Measurements from ENCODE around the gene FITM1. TPM values are rescaled to one million over a fixed set of nuclear protein-coding genes. Genes with fewer than 3 reads are reported as not detected.

Gene FITM1
- total RNA-seq, 4 donors from 2014 or later, result 0.27 to 0.67 TPM; not detected in 2

DNA sequence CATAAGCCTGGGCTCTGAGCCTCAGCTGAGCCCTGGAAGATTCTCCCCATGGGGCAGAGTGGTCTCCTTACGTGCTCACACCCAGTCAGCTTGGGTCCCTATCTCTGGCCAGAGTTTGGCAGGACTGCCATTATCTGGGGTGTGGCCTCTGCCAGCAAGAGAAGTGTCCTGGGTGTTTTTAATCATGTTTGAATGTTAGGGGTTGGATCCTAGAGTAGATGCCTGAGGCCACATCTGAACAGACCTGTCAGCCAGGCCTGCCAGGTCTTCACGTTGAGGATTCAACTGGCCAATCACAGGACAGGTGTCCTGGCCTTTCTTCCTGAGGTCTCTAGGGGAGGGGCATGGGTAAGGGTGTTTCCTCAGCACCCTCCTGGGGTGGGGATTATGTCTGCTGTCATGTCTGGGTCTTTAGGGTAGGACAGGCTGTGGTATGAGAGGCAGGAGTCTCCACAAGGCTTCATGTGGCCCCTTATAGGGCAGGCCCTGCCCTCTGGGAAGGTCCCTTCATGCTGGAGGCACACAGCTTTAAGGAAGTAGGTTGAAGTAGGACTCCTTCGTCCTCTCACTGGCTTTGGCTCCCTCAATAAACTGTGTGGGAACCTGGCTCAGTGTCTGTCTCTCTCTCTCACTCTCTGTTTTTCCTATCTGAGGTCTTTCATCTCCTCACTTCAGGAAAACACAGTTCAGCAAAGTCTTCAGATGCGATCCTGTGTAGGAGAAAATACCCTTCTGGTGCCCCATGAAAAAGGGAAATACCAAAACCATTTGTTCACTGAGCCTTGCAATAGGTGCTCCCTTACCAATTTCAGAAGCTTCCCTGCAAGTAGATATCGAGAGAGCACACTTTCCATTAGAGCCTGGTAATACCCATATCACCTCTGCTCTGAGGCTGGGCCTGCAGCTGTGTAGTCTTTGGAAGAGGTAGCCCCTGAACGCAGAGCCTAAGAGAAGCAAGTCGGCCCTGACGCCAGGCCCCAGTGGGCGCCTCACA, 6.7 kb upstream of the FITM1 start:
- ATAC-seq, result no peak
- no peak overlapping the region for H3K4me3 ChIP-seq
- H3K4me1 ChIP-seq, result no peaks in the 10 kb centered on the region
- WGBS, 2 donors (ENCODE audit: low coverage in 1 of 2), result 82% methylated on average over 3 of the region's 9 CpGs; no CpG with 5 or more reads in 1 of the 2 donors
- H3K27me3 ChIP-seq, result no peaks in the 10 kb centered on the region
- TF ChIP-seq EP300 (IDR thresholded peaks at IDR 0.05), result no peak
- no peak for TF ChIP-seq POLR2A (IDR thresholded peaks at IDR 0.05)
- TF ChIP-seq POLR2AphosphoS5 (IDR thresholded peaks at IDR 0.05), result no peak
- TF ChIP-seq, protein P1, sequence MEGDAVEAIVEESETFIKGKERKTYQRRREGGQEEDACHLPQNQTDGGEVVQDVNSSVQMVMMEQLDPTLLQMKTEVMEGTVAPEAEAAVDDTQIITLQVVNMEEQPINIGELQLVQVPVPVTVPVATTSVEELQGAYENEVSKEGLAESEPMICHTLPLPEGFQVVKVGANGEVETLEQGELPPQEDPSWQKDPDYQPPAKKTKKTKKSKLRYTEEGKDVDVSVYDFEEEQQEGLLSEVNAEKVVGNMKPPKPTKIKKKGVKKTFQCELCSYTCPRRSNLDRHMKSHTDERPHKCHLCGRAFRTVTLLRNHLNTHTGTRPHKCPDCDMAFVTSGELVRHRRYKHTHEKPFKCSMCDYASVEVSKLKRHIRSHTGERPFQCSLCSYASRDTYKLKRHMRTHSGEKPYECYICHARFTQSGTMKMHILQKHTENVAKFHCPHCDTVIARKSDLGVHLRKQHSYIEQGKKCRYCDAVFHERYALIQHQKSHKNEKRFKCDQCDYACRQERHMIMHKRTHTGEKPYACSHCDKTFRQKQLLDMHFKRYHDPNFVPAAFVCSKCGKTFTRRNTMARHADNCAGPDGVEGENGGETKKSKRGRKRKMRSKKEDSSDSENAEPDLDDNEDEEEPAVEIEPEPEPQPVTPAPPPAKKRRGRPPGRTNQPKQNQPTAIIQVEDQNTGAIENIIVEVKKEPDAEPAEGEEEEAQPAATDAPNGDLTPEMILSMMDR (IDR thresholded peaks at IDR 0.05), result no peak
- no peaks in the 10 kb centered on the region for H3K9me3 ChIP-seq
- H3K27ac ChIP-seq, result no peak overlapping the region
- H3K36me3 ChIP-seq, result peaks cover 0 to 62% of the 10 kb centered on the region in 2 donors

DNA sequence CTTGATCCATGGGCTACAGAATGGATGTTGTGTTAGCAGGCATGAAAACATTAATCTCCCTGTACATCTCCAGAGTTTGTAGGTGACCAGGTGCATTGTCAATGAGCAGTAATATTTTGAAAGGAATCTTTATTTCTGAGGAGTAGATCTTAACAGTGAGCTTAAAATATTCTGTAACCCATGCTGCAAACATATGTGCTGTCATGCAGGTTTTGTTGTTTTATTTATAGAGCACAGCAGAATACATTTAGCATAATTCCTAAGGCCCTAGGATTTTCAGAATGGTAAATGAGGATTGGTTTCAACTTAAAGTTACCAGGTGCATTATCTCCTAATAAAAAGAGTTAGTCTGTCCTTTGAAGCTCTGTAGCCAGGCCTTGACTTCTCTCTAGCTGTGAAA, 3.5 kb upstream of the FITM1 start:
- TF ChIP-seq POLR2A (IDR thresholded peaks at IDR 0.05), result no peak
- peaks cover 0 to 30% of the 10 kb centered on the region in 2 donors for H3K36me3 ChIP-seq
- ATAC-seq, result no peak

DNA sequence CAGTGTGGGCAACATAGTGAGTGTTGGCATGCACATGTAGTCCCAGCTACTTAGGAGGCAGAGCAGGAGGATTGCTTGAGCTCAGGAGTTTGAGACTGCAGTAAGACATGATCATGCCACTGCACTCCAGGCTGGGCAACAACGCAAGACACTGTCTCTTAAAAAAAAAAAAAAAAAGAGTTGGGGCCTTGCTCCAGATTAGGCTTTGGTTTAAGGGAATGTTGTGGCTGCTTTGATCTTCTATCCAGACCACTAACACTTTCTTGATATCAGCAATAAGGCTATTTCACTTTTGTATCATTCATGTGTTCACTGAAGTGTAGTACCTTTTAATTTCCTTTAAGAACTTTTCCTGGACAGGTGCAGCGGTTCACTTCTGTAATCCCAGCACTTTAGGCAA, 2.8 kb upstream of the FITM1 start:
- ATAC-seq, result no peak
- H3K4me1 ChIP-seq, result peaks cover 0 to 20% (median 2%) of the 10 kb centered on the region in 3 donors
- no peak overlapping the region for H3K27ac ChIP-seq
- no peaks in the 10 kb centered on the region for H3K27me3 ChIP-seq
- peaks cover 0 to 23% of the 10 kb centered on the region in 2 donors for H3K36me3 ChIP-seq
- no peak overlapping the region for H3K4me3 ChIP-seq
- TF ChIP-seq POLR2A (IDR thresholded peaks at IDR 0.05), result no peak
- TF ChIP-seq POLR2AphosphoS5 (IDR thresholded peaks at IDR 0.05), result no peak
- TF ChIP-seq EP300 (IDR thresholded peaks at IDR 0.05), result no peak
- TF ChIP-seq, protein P1 (IDR thresholded peaks at IDR 0.05), result no peak
- 100% methylated on average over 2 of the region's 2 CpGs; no CpG with 5 or more reads in 1 of the 2 donors for WGBS, 2 donors (ENCODE audit: low coverage in 1 of 2)
- H3K9me3 ChIP-seq, result no peaks in the 10 kb centered on the region

More for the DNA sequence above, 3.5 kb upstream of the FITM1 start:
- peaks cover 0 to 13% (median 2%) of the 10 kb centered on the region in 3 donors for H3K4me1 ChIP-seq
- no peak overlapping the region for H3K27ac ChIP-seq
- H3K9me3 ChIP-seq, result no peaks in the 10 kb centered on the region
- H3K4me3 ChIP-seq, result no peak overlapping the region
- no peaks in the 10 kb centered on the region for H3K27me3 ChIP-seq

DNA sequence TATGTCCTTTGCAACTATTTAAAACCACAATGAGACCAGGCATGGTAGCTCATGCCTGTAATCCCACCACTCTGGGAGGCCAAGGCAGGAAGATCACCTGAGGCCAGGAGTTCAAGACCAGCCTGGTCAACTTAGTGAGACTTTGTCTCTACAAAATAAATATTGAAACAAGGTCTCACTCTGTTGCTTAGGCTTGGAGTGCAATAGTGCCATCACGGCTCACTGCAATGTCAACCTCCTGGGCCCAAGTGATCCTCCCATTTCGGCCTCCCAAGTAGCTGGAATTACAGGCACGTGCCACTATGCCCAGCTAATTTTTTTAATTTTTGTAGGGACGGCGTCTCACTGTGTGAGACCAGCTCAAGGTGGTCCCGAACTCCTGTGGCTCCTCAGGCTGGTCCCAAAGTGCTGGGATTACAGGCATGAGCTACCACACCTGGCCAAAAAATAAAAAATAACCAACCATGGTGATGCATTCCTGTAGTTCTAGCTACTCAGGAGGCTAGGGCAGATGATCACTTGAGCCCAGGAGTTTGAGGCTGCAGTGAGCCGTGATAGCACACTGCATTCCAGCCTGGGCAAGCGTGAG, 955 bp upstream of the FITM1 start:
- H3K27ac ChIP-seq, result no peak overlapping the region
- no peak overlapping the region for H3K4me3 ChIP-seq
- H3K27me3 ChIP-seq, result no peaks in the 10 kb centered on the region
- H3K36me3 ChIP-seq, result peaks cover 0 to 5% of the 10 kb centered on the region in 2 donors
- whole genome bisulfite sequencing, 2 donors (ENCODE audit: low coverage in 1 of 2), result 94 to 96% methylated on average over 3 to 5 of the region's 8 CpGs
- peaks cover 0 to 20% (median 2%) of the 10 kb centered on the region in 3 donors for H3K4me1 ChIP-seq
- H3K9me3 ChIP-seq, result no peaks in the 10 kb centered on the region
- ATAC-seq, result no peak
- no peak for TF ChIP-seq POLR2A (IDR thresholded peaks at IDR 0.05)
- TF ChIP-seq POLR2AphosphoS5 (IDR thresholded peaks at IDR 0.05), result no peak

DNA sequence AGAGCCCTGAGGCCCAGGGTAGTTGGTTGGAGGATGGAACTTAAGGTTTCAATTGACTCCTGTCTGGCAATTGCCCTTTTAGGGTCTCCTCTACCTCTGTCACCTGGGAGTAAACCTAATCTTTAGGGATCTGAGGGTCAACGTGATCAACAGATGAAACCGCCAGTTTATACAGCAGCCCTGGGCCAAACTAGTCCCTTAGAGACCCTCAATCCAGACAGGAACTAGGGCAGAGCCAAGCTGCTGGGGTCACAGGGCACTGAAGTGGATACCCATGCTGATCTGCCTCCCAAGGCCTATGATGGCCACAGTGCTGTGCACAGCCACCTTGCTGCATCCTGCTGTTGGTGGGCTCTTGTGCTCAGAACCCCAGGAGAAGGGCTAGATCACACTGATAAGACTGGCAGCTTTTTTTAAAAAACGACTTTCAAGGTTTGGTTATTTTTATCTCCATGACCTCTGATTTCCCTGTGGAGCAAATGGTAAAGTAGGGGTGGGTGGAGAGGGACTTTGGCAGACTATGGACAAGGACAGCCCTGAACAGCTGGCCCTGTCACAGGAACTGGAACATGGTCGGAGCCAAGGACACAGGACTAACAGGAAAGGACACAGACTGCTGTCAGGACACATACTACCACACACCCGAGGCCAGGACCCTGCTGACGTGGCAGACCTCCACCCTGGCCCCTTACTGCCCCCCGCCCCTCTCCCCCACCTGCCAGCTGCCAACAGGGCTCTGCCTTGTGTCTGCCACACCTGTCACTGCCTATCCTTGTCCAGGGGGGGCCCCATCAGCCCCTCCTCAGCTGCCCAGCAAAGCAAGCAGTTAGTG, 474 bp downstream of the FITM1 start:
- 0% methylated on average over 1 of the region's 7 CpGs; no CpG with 5 or more reads in 1 of the 2 donors for WGBS, 2 donors (ENCODE audit: low coverage in 1 of 2)
- ATAC-seq, result no peak

More for the DNA sequence above, 474 bp downstream of the FITM1 start:
- no peak for TF ChIP-seq POLR2AphosphoS5 (IDR thresholded peaks at IDR 0.05)
- TF ChIP-seq POLR2A (IDR thresholded peaks at IDR 0.05), result no peak
- TF ChIP-seq, protein P1 (IDR thresholded peaks at IDR 0.05), result no peak
- no peak for TF ChIP-seq EP300 (IDR thresholded peaks at IDR 0.05)
- H3K4me1 ChIP-seq, result peaks cover 0 to 26% (median 2%) of the 10 kb centered on the region in 3 donors
- H3K27me3 ChIP-seq, result no peaks in the 10 kb centered on the region
- H3K4me3 ChIP-seq, result no peak overlapping the region
- no peaks in the 10 kb centered on the region for H3K9me3 ChIP-seq
- peak overlapping the region in 3 of 4 donors; percentile 46 to 69 (median 58) for H3K27ac ChIP-seq
- no peaks in the 10 kb centered on the region for H3K36me3 ChIP-seq
